Measurements from ENCODE around the gene OOSP3.
"Not testable (repeated sequence)": the region's sequence is repeated elsewhere in the genome, so short reads cannot be mapped to it uniquely, and the experiment has no call there.

OOSP3 gene

GRCh38 chr11:59849129-59849528 is 29.5 kb upstream of the OOSP3 start:
- Histone ChIP-seq H4K20me1 (ENCODE audit: insufficient read depth, low read length) (no peaks in the 10 kb centered on the region), H3K9me2 (ENCODE audit: low read depth, low read length) (no peaks in the 10 kb centered on the region), H3K36me3 (ENCODE audit: insufficient read depth, low read length) (no peaks in the 10 kb centered on the region), H3K4me3 (ENCODE audit: low read depth, low read length, poor library complexity, severe bottlenecking) (no peak overlapping the region), H2AFZ (ENCODE audit: low read length) (no peak overlapping the region), H3F3A (ENCODE audit: insufficient read depth, low read length) (no peaks in the 10 kb centered on the region), H3K27me3 (ENCODE audit: insufficient read depth, low read length) (no peaks in the 10 kb centered on the region), H3K9me3 (ENCODE audit: low read length) (no peaks in the 10 kb centered on the region), H3K9ac (ENCODE audit: low read length) (no peak overlapping the region), H3K4me1 (ENCODE audit: insufficient read depth, low read length, severe bottlenecking) (no peaks in the 10 kb centered on the region), H3K27ac (ENCODE audit: low read depth, low read length, poor library complexity, severe bottlenecking) (no peak overlapping the region), H3K79me2 (ENCODE audit: insufficient read depth, low read length) (no peaks in the 10 kb centered on the region), H3K4me2 (ENCODE audit: low read length) (no peak overlapping the region)
- TF ChIP-seq EZH2 (IDR thresholded peaks at IDR 0.05; ENCODE audit: borderline replicate concordance, low read length) (no peak), CTCF (IDR thresholded peaks at IDR 0.05; ENCODE audit: low read length) (no peak)

- not testable (repeated sequence) for H3K9me3 ChIP-seq (ENCODE audit: low read length); H3K9me2 ChIP-seq (ENCODE audit: low read depth, low read length); H4K20me1 ChIP-seq (ENCODE audit: insufficient read depth, low read length); H3K4me2 ChIP-seq (ENCODE audit: low read length); H3K79me2 ChIP-seq (ENCODE audit: insufficient read depth, low read length); H3K27ac ChIP-seq (ENCODE audit: low read depth, low read length, poor library complexity, severe bottlenecking); H2AFZ ChIP-seq (ENCODE audit: low read length); H3K36me3 ChIP-seq (ENCODE audit: insufficient read depth, low read length); H3K4me1 ChIP-seq (ENCODE audit: insufficient read depth, low read length, severe bottlenecking); H3F3A ChIP-seq (ENCODE audit: insufficient read depth, low read length); H3K9ac ChIP-seq (ENCODE audit: low read length); H3K27me3 ChIP-seq (ENCODE audit: insufficient read depth, low read length); H3K4me3 ChIP-seq (ENCODE audit: low read depth, low read length, poor library complexity, severe bottlenecking)
These were observed 29.0 kb upstream of the OOSP3 start for GRCh38 chr11:59849551-59849950.

GRCh38 chr11:59851416-59851815 is 27.2 kb upstream of the OOSP3 start:
- not testable (repeated sequence) for H3K9me2 ChIP-seq (ENCODE audit: low read depth, low read length); H3K4me2 ChIP-seq (ENCODE audit: low read length); H4K20me1 ChIP-seq (ENCODE audit: insufficient read depth, low read length); H3K79me2 ChIP-seq (ENCODE audit: insufficient read depth, low read length); H3K9ac ChIP-seq (ENCODE audit: low read length); H3K4me3 ChIP-seq (ENCODE audit: low read depth, low read length, poor library complexity, severe bottlenecking); H3K36me3 ChIP-seq (ENCODE audit: insufficient read depth, low read length); H3K9me3 ChIP-seq (ENCODE audit: low read length); H3K27ac ChIP-seq (ENCODE audit: low read depth, low read length, poor library complexity, severe bottlenecking); H3F3A ChIP-seq (ENCODE audit: insufficient read depth, low read length); H3K27me3 ChIP-seq (ENCODE audit: insufficient read depth, low read length); H3K4me1 ChIP-seq (ENCODE audit: insufficient read depth, low read length, severe bottlenecking); H2AFZ ChIP-seq (ENCODE audit: low read length)

- no peaks in the 10 kb centered on the region for H3K9me3 ChIP-seq (ENCODE audit: low read length)
- H2AFZ ChIP-seq (ENCODE audit: low read length): no peak overlapping the region
- no peak overlapping the region for H3K4me3 ChIP-seq (ENCODE audit: low read depth, low read length, poor library complexity, severe bottlenecking)
- TF ChIP-seq CTCF (IDR thresholded peaks at IDR 0.05; ENCODE audit: low read length): no peak
- no peaks in the 10 kb centered on the region for H3K4me1 ChIP-seq (ENCODE audit: insufficient read depth, low read length, severe bottlenecking)
- H3K9ac ChIP-seq (ENCODE audit: low read length): no peak overlapping the region
- no peaks in the 10 kb centered on the region for H3K27me3 ChIP-seq (ENCODE audit: insufficient read depth, low read length)
- H4K20me1 ChIP-seq (ENCODE audit: insufficient read depth, low read length): no peaks in the 10 kb centered on the region
- H3K4me2 ChIP-seq (ENCODE audit: low read length): no peak overlapping the region
- no peaks in the 10 kb centered on the region for H3K79me2 ChIP-seq (ENCODE audit: insufficient read depth, low read length)
- no peak overlapping the region for H3K27ac ChIP-seq (ENCODE audit: low read depth, low read length, poor library complexity, severe bottlenecking)
- no peaks in the 10 kb centered on the region for H3K36me3 ChIP-seq (ENCODE audit: insufficient read depth, low read length)
- H3K9me2 ChIP-seq (ENCODE audit: low read depth, low read length): no peaks in the 10 kb centered on the region
- H3F3A ChIP-seq (ENCODE audit: insufficient read depth, low read length): no peaks in the 10 kb centered on the region
These were observed 23.7 kb upstream of the OOSP3 start for GRCh38 chr11:59854871-59855270.

All from OCI-LY1 (cell line).